MM.1S (cell line): ENCODE data around the gene TSHR.

Experiments
- DNase-seq: peaks from one replicate; pipeline ENCODE4 v3.0.0-alpha.2; 2015
- H2AFZ ChIP-seq: fragments of 300-600 bp; sonication (generic); 2 replicates; pipeline ENCODE4 v1.6.0; 2016; ENCODE audit warnings: antibody characterized with exemption, low read length
- H3F3A ChIP-seq: fragments of 300-600 bp; sonication (generic); 2 replicates; pipeline ENCODE4 v1.6.1; 2016; ENCODE audit warnings: mild to moderate bottlenecking, antibody characterized with exemption, low read length, moderate library complexity, mixed read lengths; ENCODE audit not compliant: insufficient read depth
- H3K27ac ChIP-seq: fragments of 300-600 bp; sonication (generic); 2 replicates; pipeline ENCODE4 v1.5.1; 2016; ENCODE audit warnings: mild to moderate bottlenecking, low read length
- H3K27me3 ChIP-seq: fragments of 300-600 bp; sonication (generic); replicated peaks from 2 replicates; pipeline ENCODE4 v1.6.0; 2016; ENCODE audit warnings: low read length; ENCODE audit not compliant: insufficient read depth
- H3K36me3 ChIP-seq: fragments of 300-600 bp; sonication (generic); replicated peaks from 2 replicates; pipeline ENCODE4 v1.6.1; 2016; ENCODE audit warnings: mild to moderate bottlenecking, low read length, mixed read lengths; ENCODE audit not compliant: insufficient read depth
- H3K4me1 ChIP-seq: fragments of 300-600 bp; sonication (generic); 2 replicates; pipeline ENCODE4 v1.6.1; 2016; ENCODE audit warnings: low read length, mixed read lengths
- H3K4me2 ChIP-seq: fragments of 300-600 bp; sonication (generic); 2 replicates; pipeline ENCODE4 v1.6.0; 2016; ENCODE audit warnings: low read depth, low read length
- H3K4me3 ChIP-seq: fragments of 300-600 bp; sonication (generic); 2 replicates; pipeline ENCODE4 v1.5.1; 2016; ENCODE audit warnings: low read length, mixed read lengths
- H3K79me2 ChIP-seq: fragments of 300-600 bp; sonication (generic); 2 replicates; pipeline ENCODE4 v1.6.1; 2016; ENCODE audit warnings: mixed run types, low read length, mixed read lengths
- H3K9ac ChIP-seq: fragments of 300-600 bp; sonication (generic); 2 replicates; pipeline ENCODE4 v1.6.1; 2016; ENCODE audit warnings: low read length, mixed read lengths
- H3K9me2 ChIP-seq: fragments of 300-600 bp; sonication (generic); replicated peaks from 2 replicates; pipeline ENCODE4 v1.6.1; 2016; ENCODE audit warnings: mild to moderate bottlenecking, low read length, mixed read lengths; ENCODE audit not compliant: insufficient read depth
- H3K9me3 ChIP-seq: fragments of 300-600 bp; sonication (generic); replicated peaks from 2 replicates; pipeline ENCODE4 v1.6.1; 2016; ENCODE audit warnings: mild to moderate bottlenecking, low read length, mixed read lengths; ENCODE audit not compliant: insufficient read depth
- H4K20me1 ChIP-seq: fragments of 300-600 bp; sonication (generic); 2 replicates; pipeline ENCODE4 v1.6.1; 2016; ENCODE audit warnings: mild to moderate bottlenecking, low read length, moderate library complexity, mixed read lengths; ENCODE audit not compliant: insufficient read depth
- CTCF ChIP-seq: fragments of 300-600 bp; sonication (generic); IDR thresholded peaks from 2 replicates; pipeline ENCODE4 v1.5.1; 2016; ENCODE audit warnings: antibody characterized with exemption, low read length, mixed read lengths
- EZH2 ChIP-seq: fragments of 300-600 bp; sonication (generic); optimal IDR thresholded peaks from 2 replicates; pipeline ENCODE3; 2017; ENCODE audit warnings: low read depth, mild to moderate bottlenecking, antibody characterized with exemption, low read length, mixed read lengths
- EZH2phosphoT487 ChIP-seq: fragments of 300-600 bp; sonication (generic); IDR thresholded peaks from 2 replicates; pipeline ENCODE4 v1.6.1; 2018; ENCODE audit warnings: antibody characterized with exemption, low read length

TSHR gene

DNA sequence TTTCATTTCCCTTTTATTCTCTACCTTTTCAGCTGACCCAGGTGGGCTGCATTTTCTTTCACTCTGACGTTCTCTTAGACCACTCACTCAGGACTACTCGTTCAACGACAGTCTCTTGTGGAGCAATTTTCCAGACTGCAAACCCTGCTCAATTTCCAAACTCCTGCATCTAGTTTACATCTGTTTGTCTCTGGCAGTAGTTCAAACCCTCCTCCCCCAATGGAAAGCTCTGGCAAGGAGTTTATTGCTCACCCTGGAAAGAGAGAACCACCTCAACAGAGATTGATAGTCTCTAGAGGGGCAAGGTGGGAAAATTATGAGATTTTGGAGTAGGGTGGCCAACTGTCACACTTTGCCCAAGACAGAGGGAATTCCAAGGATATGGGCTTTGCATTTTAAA is 130.2 kb downstream of the TSHR start:
- H3K36me3 ChIP-seq = no peaks in the 10 kb centered on the region
- H3K4me2 ChIP-seq = no peak overlapping the region
- H3F3A ChIP-seq = no peaks in the 10 kb centered on the region
- H3K9me2 ChIP-seq = no peaks in the 10 kb centered on the region
- no peak overlapping the region for H3K4me3 ChIP-seq
- no peak overlapping the region for H3K27ac ChIP-seq
- no peak overlapping the region for H3K9ac ChIP-seq
- no peaks in the 10 kb centered on the region for H3K9me3 ChIP-seq
- DNase-seq = no peak
- no peaks in the 10 kb centered on the region for H4K20me1 ChIP-seq
- no peaks in the 10 kb centered on the region for H3K27me3 ChIP-seq
- peaks cover 3% of the 10 kb centered on the region; the same call in 1 of the 2 replicates for H3K4me1 ChIP-seq
- no peak overlapping the region for H2AFZ ChIP-seq
- no peak for TF ChIP-seq EZH2phosphoT487
- no peak for TF ChIP-seq EZH2
- TF ChIP-seq CTCF = no peak
- no peaks in the 10 kb centered on the region for H3K79me2 ChIP-seq

- no peaks in the 10 kb centered on the region for H3K9me3 ChIP-seq
- TF ChIP-seq EZH2 (no peak), CTCF (no peak), EZH2phosphoT487 (no peak)
- no peaks in the 10 kb centered on the region for H3K9me2 ChIP-seq
- no peaks in the 10 kb centered on the region for H3K36me3 ChIP-seq
- no peaks in the 10 kb centered on the region for H3K79me2 ChIP-seq
- H3K9ac ChIP-seq = no peak overlapping the region
- H3K27ac ChIP-seq = no peak overlapping the region
- H3K4me2 ChIP-seq = no peak overlapping the region
- H3K27me3 ChIP-seq = no peaks in the 10 kb centered on the region
- no peak overlapping the region for H3K4me3 ChIP-seq
- H3F3A ChIP-seq = no peaks in the 10 kb centered on the region
- DNase-seq = no peak
- H4K20me1 ChIP-seq = no peaks in the 10 kb centered on the region
- no peak overlapping the region for H2AFZ ChIP-seq
- no peaks in the 10 kb centered on the region for H3K4me1 ChIP-seq
Measured at GRCh38 chr14:81087230-81087629, 131.8 kb downstream of the TSHR start.

GRCh38 chr14:81091139-81091538 is 135.7 kb downstream of the TSHR start:
- H3K4me2 ChIP-seq = no peak overlapping the region

More at GRCh38 chr14:81091139-81091538, 135.7 kb downstream of the TSHR start:
- Histone ChIP-seq H3K9me3 (no peaks in the 10 kb centered on the region), H3K27me3 (no peaks in the 10 kb centered on the region), H3K4me1 (no peaks in the 10 kb centered on the region), H4K20me1 (no peaks in the 10 kb centered on the region), H2AFZ (no peak overlapping the region), H3K9ac (no peak overlapping the region), H3F3A (no peaks in the 10 kb centered on the region), H3K9me2 (no peaks in the 10 kb centered on the region), H3K4me3 (no peak overlapping the region), H3K79me2 (no peaks in the 10 kb centered on the region), H3K27ac (no peak overlapping the region), H3K36me3 (no peaks in the 10 kb centered on the region)
- TF ChIP-seq EZH2phosphoT487 (no peak), CTCF (no peak), EZH2 (no peak)
- no peak for DNase-seq
